Keratinocyte (primary cell): ENCODE measurements around the gene ADAMTSL3. TPM values are rescaled to one million over a fixed set of nuclear protein-coding genes. Genes with fewer than 3 reads are reported as not detected.
A peak's percentile ranks its signal among the peaks of the same experiment; 100 is the strongest.

Experiments
- DNase-seq: peaks from one replicate; pipeline ENCODE4 v3.0.0-alpha.2; 2011; ENCODE audit warnings: low read depth, missing footprints, low spot score
- FAIRE-seq: peaks from 2 replicates; lab custom pipeline; 2011; peaks lifted over from hg19 to GRCh38; lab: Jason Lieb, UNC
- H2AFZ ChIP-seq: 2 replicates; pipeline ENCODE4 v1.6.0; 2012; ENCODE audit warnings: low read length, control low read depth, inconsistent platforms; ENCODE audit not compliant: control insufficient read depth
- H3K27ac ChIP-seq: 2 replicates; pipeline ENCODE4 v1.5.1; 2011; ENCODE audit warnings: low read length; ENCODE audit not compliant: control insufficient read depth, insufficient read depth
- H3K27me3 ChIP-seq: 3 replicates; pipeline ENCODE4 v1.6.0; 2011; ENCODE audit warnings: low read length; ENCODE audit not compliant: control insufficient read depth, insufficient read depth; ENCODE audit errors: extremely low read depth
- H3K36me3 ChIP-seq, 2 experiments: 2 replicates in 1 of 2; 3 replicates in 1 of 2; pipeline ENCODE4 v1.5.1; 2011; ENCODE audit warnings: low read length in 2 of 2, mild to moderate bottlenecking in 1 of 2; ENCODE audit not compliant: control insufficient read depth in 2 of 2, insufficient read depth in 2 of 2; ENCODE audit errors: extremely low read depth in 1 of 2
- H3K4me1 ChIP-seq: 3 replicates; pipeline ENCODE4 v1.5.1; 2011; ENCODE audit warnings: low read length; ENCODE audit not compliant: control insufficient read depth, insufficient read depth; ENCODE audit errors: extremely low read depth
- H3K4me2 ChIP-seq: 3 replicates; pipeline ENCODE4 v1.6.0; 2011; ENCODE audit warnings: low read depth, low read length; ENCODE audit not compliant: control insufficient read depth, insufficient read depth; ENCODE audit errors: extremely low read depth
- H3K4me3 ChIP-seq, 3 experiments: fragments of 200-600 bp in 1 of 3; sonication (generic) in 1 of 3; 2 replicates in 2 of 3; 3 replicates in 1 of 3; pipeline ENCODE4 v1.5.1; 2011 to 2016; ENCODE audit warnings: low read length in 3 of 3, mild to moderate bottlenecking in 3 of 3, control low read depth in 2 of 3, inconsistent platforms in 1 of 3, low read depth in 1 of 3, mixed read lengths in 1 of 3, mixed run types in 1 of 3, moderate library complexity in 1 of 3; ENCODE audit not compliant: control insufficient read depth in 2 of 3, insufficient read depth in 2 of 3; ENCODE audit errors: extremely low read depth in 1 of 3
- H3K79me2 ChIP-seq: 2 replicates; pipeline ENCODE4 v1.6.0; 2012; ENCODE audit warnings: low read length; ENCODE audit not compliant: control insufficient read depth, insufficient read depth
- H3K9ac ChIP-seq: 3 replicates; pipeline ENCODE4 v1.6.0; 2011; ENCODE audit warnings: low read length; ENCODE audit not compliant: control insufficient read depth, insufficient read depth; ENCODE audit errors: extremely low read depth
- H3K9me1 ChIP-seq: 3 replicates; pipeline ENCODE4 v1.6.0; 2011; ENCODE audit warnings: low read length; ENCODE audit not compliant: control insufficient read depth, insufficient read depth; ENCODE audit errors: extremely low read depth
- H3K9me3 ChIP-seq: 2 replicates; pipeline ENCODE4 v1.5.1; 2012; ENCODE audit warnings: low read depth, low read length; ENCODE audit not compliant: control insufficient read depth
- H4K20me1 ChIP-seq: 3 replicates; pipeline ENCODE4 v1.6.0; 2011; ENCODE audit warnings: low read length; ENCODE audit not compliant: control insufficient read depth, insufficient read depth; ENCODE audit errors: extremely low read depth
- CTCF ChIP-seq, 3 experiments: IDR thresholded peaks in 1 of 3; conservative IDR thresholded peaks in 1 of 3; optimal IDR thresholded peaks in 1 of 3; 2 replicates in 2 of 3; 3 replicates in 1 of 3; pipeline versions ENCODE3 to v1.5.1; 2011; ENCODE audit warnings: low read length in 3 of 3, mild to moderate bottlenecking in 3 of 3, moderate library complexity in 2 of 3, control low read depth in 1 of 3, inconsistent platforms in 1 of 3; ENCODE audit not compliant: insufficient read depth in 2 of 3; ENCODE audit errors: extremely low read depth in 1 of 3
- EZH2 ChIP-seq: IDR thresholded peaks from one replicate; pipeline ENCODE4 v1.6.1; 2012; ENCODE audit warnings: inconsistent platforms, mild to moderate bottlenecking, low read length, moderate library complexity
- dilution Hi-C: fragments of 300-500 bp; cut with MboI; formaldehyde crosslinking; loops from one replicate; pipeline ENCODE4 v1.7.0; 2020; ENCODE audit warnings: low sequenced_read_pairs; ENCODE audit not compliant: extremely low pct_ligation_motif_present
- polyA plus RNA-seq, 5 experiments: library from polyadenylated mRNA; depleted of rRNA in 3 of 5; stranded (reverse) in 3 of 5; stranded (forward) in 1 of 5; unstranded in 1 of 5; fragments of >200 nt; gene quantifications; 1 replicate in 1 of 5; 2 replicates in 3 of 5; 3 replicates in 1 of 5; pipeline versions ENCODE4 v1.2.1 to v1.2.3, GENCODE V29; 2011 to 2012; ENCODE audit warnings: missing spikeins in 2 of 5, low read depth in 1 of 5, low replicate concordance in 1 of 5

The ADAMTSL3 gene
- polyA plus RNA-seq, 1 donor (not counting 4 experiments of a cell fraction or from before 2014, with no cell fraction given) = 0.01 TPM

GRCh38 chr15:83973816-83974215 is 319.9 kb downstream of the ADAMTSL3 start:
- TF ChIP-seq EZH2 = no peak
- TF ChIP-seq CTCF (optimal IDR thresholded peaks at IDR 0.05 in 1 of 3, IDR thresholded peaks at IDR 0.05 in 1 of 3, conservative IDR thresholded peaks at IDR 0.05 in 1 of 3; ENCODE audit: extremely low read depth in 1 of 3, insufficient read depth in 2 of 3, low read length in 3 of 3) = peak; percentile 35 to 66 (median 50)
- no peak overlapping the region for H3K4me3 ChIP-seq
- H3K79me2 ChIP-seq = no peaks in the 10 kb centered on the region
- no peak overlapping the region for H3K9ac ChIP-seq
- no peak overlapping the region for H3K4me2 ChIP-seq
- no peak overlapping the region for H3K27ac ChIP-seq
- H3K36me3 ChIP-seq = no peaks in the 10 kb centered on the region
- H4K20me1 ChIP-seq = no peaks in the 10 kb centered on the region
- no peak for FAIRE-seq
- no peaks in the 10 kb centered on the region for H3K9me3 ChIP-seq
- H2AFZ ChIP-seq = no peak overlapping the region
- no peaks in the 10 kb centered on the region for H3K9me1 ChIP-seq
- no peaks in the 10 kb centered on the region for H3K4me1 ChIP-seq
- no peaks in the 10 kb centered on the region for H3K27me3 ChIP-seq
- dilution Hi-C loops = no loop called here
- DNase-seq = no peak

- TF ChIP-seq EZH2 (no peak), CTCF (optimal IDR thresholded peaks at IDR 0.05 in 1 of 3, IDR thresholded peaks at IDR 0.05 in 1 of 3, conservative IDR thresholded peaks at IDR 0.05 in 1 of 3; ENCODE audit: extremely low read depth in 1 of 3, insufficient read depth in 2 of 3, low read length in 3 of 3) (no peak)
- Histone ChIP-seq H3K9me1 (no peaks in the 10 kb centered on the region), H3K9ac (no peak overlapping the region), H4K20me1 (no peaks in the 10 kb centered on the region), H3K4me2 (no peak overlapping the region), H3K36me3 (no peaks in the 10 kb centered on the region), H3K79me2 (no peaks in the 10 kb centered on the region), H3K4me3 (no peak overlapping the region), H3K4me1 (no peaks in the 10 kb centered on the region), H3K27ac (no peak overlapping the region), H2AFZ (no peak overlapping the region), H3K27me3 (no peaks in the 10 kb centered on the region), H3K9me3 (no peaks in the 10 kb centered on the region)
- dilution Hi-C loops = no loop called here
- no peak for DNase-seq
- FAIRE-seq = peak; percentile 53
Measured at GRCh38 chr15:83977992-83978391, 324.1 kb downstream of the ADAMTSL3 start.
